T-helper 1 cell treated with Interleukin-12 subunit alpha and Interleukin-12 subunit beta and Interleukin-4 antibody, amounts not matched to agents 30 μg/mL and 1 μg/mL, for 36 hours (primary cell): ENCODE measurements around the gene VEPH1.

ENCODE experiments used
- H3K27ac Mint-ChIP-seq: one replicate; pipeline ENCODE4 v1.8.0; 2021; ENCODE audit warnings: mild to moderate bottlenecking, mixed read lengths
- H3K27me3 Mint-ChIP-seq: one replicate; pipeline ENCODE4 v1.8.0; 2021; ENCODE audit warnings: low read depth, mixed read lengths
- H3K36me3 Mint-ChIP-seq: one replicate; pipeline ENCODE4 v1.8.0; 2021; ENCODE audit warnings: low read depth, mixed read lengths
- H3K4me1 Mint-ChIP-seq: one replicate; pipeline ENCODE4 v1.8.0; 2021; ENCODE audit warnings: low read depth, mixed read lengths
- H3K4me3 Mint-ChIP-seq: one replicate; pipeline ENCODE4 v1.8.0; 2021; ENCODE audit warnings: mild to moderate bottlenecking, moderate library complexity, mixed read lengths
- H3K9me3 Mint-ChIP-seq: one replicate; pipeline ENCODE4 v1.8.0; 2021; ENCODE audit warnings: mixed read lengths

VEPH1 gene

DNA sequence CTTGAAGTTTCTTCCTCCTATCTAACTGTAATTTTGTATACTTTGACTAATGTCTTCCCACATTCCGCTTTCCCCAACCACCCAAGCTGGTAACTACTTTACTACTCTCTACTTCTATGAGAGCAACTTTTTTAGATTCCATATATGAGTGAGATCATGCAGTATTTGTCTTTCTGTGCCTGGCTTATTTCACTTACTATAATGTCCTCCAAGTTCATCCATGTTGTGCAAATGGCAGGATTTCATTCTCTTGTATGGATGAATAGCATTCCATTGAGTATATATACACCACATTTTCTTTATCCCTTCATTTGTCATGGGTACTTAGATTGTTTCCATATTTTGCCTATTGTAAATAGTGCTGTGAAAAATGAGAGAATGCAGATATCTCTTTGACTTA is 264.8 kb downstream of the VEPH1 start:
- Mint-ChIP-seq H3K36me3 (no peaks in the 10 kb centered on the region), H3K4me1 (peaks cover 5% of the 10 kb centered on the region), H3K9me3 (no peaks in the 10 kb centered on the region), H3K27me3 (peaks cover 11% of the 10 kb centered on the region), H3K27ac (no peak overlapping the region), H3K4me3 (no peak overlapping the region)

DNA sequence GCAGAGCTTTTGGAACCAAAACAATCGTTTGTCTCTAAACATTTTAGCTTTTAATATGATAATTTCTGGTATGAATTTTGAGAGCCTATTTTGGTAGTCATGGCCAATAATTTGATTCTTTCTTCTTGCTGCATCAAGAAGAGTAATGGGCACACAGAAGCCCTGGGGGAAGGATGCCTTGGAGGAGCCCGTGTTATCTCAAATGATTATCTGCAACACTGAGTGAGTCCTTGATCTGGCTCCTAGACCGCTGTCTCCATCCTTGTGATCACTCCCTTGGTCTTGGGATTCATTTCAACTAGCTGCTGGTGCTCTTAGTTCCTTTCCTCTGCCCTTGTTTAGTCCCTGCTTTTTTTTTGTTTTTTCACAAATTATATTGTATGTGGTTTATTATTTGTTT is 265.3 kb downstream of the VEPH1 start:
- peaks cover under 1% of the 10 kb centered on the region for H3K36me3 Mint-ChIP-seq
- H3K4me1 Mint-ChIP-seq, result peaks cover 5% of the 10 kb centered on the region
- no peak overlapping the region for H3K27ac Mint-ChIP-seq
- no peak overlapping the region for H3K4me3 Mint-ChIP-seq
- H3K27me3 Mint-ChIP-seq, result peaks cover 13% of the 10 kb centered on the region
- no peaks in the 10 kb centered on the region for H3K9me3 Mint-ChIP-seq

DNA sequence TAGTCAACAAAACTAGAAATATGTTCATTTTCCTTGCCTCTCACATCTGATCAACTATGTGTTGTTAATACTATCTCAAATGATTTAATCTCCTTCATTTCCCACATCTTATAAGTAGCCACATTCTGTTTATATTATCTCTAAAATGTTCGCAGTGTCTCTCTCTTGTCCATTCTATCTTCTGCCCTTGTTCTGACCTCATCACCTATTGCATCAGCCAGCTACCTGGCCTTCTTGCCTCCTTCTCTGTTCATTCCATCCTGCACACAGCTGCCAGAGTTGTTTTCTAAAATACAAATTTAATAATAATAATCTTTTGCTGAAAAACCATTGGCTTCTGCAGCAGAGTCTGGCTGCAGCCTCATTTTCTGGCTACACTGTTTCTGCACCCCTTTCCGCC is 267.9 kb downstream of the VEPH1 start:
- no peak overlapping the region for H3K4me3 Mint-ChIP-seq
- no peak overlapping the region for H3K27ac Mint-ChIP-seq
- peaks cover 2% of the 10 kb centered on the region for H3K36me3 Mint-ChIP-seq
- H3K27me3 Mint-ChIP-seq, result peaks cover 19% of the 10 kb centered on the region
- peaks cover 5% of the 10 kb centered on the region for H3K4me1 Mint-ChIP-seq
- no peaks in the 10 kb centered on the region for H3K9me3 Mint-ChIP-seq

DNA sequence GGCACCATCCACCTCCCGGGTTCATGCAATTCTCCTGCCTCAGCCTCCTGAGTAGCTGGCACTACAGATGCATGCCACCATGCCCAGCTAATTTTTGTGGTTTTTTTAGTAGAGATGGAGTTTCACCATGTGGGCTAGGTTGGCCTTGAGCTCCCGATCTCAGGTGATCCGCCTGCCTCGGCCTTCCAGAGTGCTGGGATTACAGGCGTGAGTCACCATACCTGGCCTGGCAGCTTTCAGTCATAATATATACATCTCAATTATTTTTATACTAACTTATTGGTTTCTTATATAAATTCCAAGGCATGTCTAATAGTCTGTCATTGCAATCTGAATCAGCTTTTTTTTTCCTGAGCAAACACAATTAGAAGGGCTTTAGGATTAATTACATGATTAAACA is 269.3 kb downstream of the VEPH1 start:
- Mint-ChIP-seq H3K36me3 (peaks cover 2% of the 10 kb centered on the region), H3K27ac (no peak overlapping the region), H3K9me3 (no peaks in the 10 kb centered on the region), H3K27me3 (peaks cover 20% of the 10 kb centered on the region), H3K4me3 (no peak overlapping the region), H3K4me1 (no peaks in the 10 kb centered on the region)

DNA sequence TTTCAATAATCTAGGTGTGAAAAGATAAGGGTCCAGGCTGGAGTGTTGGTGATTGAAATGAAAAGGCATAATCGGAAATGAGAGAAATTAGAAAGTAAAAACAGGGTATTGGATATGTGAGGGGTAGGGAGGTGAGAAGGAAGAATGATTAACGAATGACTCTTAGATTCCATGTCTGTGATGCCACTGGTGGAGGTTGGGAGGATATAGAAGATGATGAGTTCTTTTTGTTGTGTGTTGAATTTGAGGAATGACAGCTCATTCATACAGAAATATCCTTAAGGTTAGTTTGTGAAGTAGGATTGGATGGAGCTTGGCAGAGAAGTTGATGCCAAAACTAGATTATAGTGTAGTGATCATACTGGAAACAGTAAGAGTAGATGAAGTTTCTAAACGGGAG is 271.1 kb downstream of the VEPH1 start:
- Mint-ChIP-seq H3K27ac (no peak overlapping the region), H3K27me3 (peaks cover 25% of the 10 kb centered on the region), H3K9me3 (no peaks in the 10 kb centered on the region), H3K4me3 (no peak overlapping the region), H3K36me3 (peaks cover 2% of the 10 kb centered on the region), H3K4me1 (no peaks in the 10 kb centered on the region)

GRCh38 chr3:157231071-157231470 is 272.1 kb downstream of the VEPH1 start:
- Mint-ChIP-seq H3K4me3 (no peak overlapping the region), H3K36me3 (peaks cover 3% of the 10 kb centered on the region), H3K27ac (no peak overlapping the region), H3K27me3 (peaks cover 25% of the 10 kb centered on the region), H3K9me3 (no peaks in the 10 kb centered on the region), H3K4me1 (peaks cover 6% of the 10 kb centered on the region)

GRCh38 chr3:157226173-157226847 is 276.9 kb downstream of the VEPH1 start:
- H3K27ac Mint-ChIP-seq, result no peak overlapping the region
- peaks cover 7% of the 10 kb centered on the region for H3K27me3 Mint-ChIP-seq
- no peaks in the 10 kb centered on the region for H3K9me3 Mint-ChIP-seq
- no peak overlapping the region for H3K4me3 Mint-ChIP-seq
- H3K36me3 Mint-ChIP-seq, result peaks cover 3% of the 10 kb centered on the region
- peaks cover 10% of the 10 kb centered on the region for H3K4me1 Mint-ChIP-seq

- H3K4me3 Mint-ChIP-seq, result no peak overlapping the region
- no peak overlapping the region for H3K27ac Mint-ChIP-seq
- H3K9me3 Mint-ChIP-seq, result no peaks in the 10 kb centered on the region
- H3K27me3 Mint-ChIP-seq, result peaks cover 16% of the 10 kb centered on the region
- H3K36me3 Mint-ChIP-seq, result peaks cover 3% of the 10 kb centered on the region
- H3K4me1 Mint-ChIP-seq, result peaks cover 10% of the 10 kb centered on the region
Measured at GRCh38 chr3:157225001-157225400, 278.2 kb downstream of the VEPH1 start.

DNA sequence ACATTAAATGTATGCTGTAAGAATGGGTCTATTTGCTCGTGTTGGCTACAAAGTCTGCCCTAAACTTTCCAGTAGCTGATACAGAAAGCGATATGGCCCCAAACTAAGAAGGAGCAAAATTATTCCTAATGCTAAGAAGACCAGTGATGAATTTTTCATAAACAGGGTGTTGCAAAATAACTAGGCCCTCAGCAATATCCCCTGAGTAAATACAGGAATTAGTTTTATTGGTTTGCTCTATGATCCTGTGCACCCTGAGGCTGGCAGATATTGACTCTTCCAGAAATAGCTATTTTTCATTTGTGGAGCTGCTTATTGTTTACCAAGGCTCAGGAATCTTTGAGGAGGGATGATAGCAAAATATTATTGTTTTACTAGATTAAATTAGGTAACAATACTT is 282.3 kb downstream of the VEPH1 start:
- Mint-ChIP-seq H3K27me3 (peaks cover 13% of the 10 kb centered on the region), H3K9me3 (no peaks in the 10 kb centered on the region), H3K4me1 (peaks cover 2% of the 10 kb centered on the region), H3K4me3 (no peak overlapping the region), H3K36me3 (no peaks in the 10 kb centered on the region), H3K27ac (no peak overlapping the region)

DNA sequence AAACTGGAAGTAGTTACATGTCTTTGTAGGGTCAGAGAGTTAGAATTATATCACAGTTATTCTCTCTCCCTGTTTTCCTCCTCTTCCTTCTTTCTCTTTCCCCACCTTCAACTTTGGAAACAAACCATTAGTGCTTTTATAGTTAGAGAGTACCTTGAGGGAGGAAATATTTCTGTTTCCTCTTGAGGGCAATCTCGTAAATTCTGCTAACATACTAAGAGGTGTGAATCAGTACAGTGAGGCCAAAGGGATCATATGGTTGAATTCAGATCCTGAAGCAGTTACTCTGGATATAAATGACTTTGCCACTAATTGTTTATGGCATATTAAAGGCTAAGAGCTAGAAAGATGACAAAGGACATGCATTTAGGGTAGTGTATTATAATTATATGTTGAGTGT is 283.0 kb downstream of the VEPH1 start:
- Mint-ChIP-seq H3K4me3 (no peak overlapping the region), H3K9me3 (no peaks in the 10 kb centered on the region), H3K36me3 (no peaks in the 10 kb centered on the region), H3K27ac (no peak overlapping the region), H3K4me1 (no peaks in the 10 kb centered on the region), H3K27me3 (peaks cover 13% of the 10 kb centered on the region)

DNA sequence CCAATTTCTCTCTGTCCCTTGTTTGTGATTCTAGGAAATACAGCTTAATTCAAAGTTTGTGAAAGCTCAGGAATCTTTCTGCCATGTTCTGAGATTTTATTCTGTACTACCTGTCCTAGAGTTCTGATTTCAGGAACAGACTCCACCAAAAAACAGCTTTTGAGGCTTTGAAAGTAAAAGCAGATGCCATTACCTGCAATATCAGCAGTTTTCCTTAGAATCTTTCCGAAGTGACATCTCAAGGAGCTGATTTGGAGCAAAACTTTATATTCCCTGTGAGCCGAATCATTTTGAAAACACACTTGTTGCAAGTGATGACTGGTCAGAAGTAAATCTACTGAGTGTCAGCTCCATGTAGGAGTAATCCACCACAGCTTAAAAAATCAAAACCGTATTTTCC is 284.0 kb downstream of the VEPH1 start:
- H3K27me3 Mint-ChIP-seq, result peaks cover 13% of the 10 kb centered on the region
- no peaks in the 10 kb centered on the region for H3K9me3 Mint-ChIP-seq
- H3K4me3 Mint-ChIP-seq, result no peak overlapping the region
- H3K27ac Mint-ChIP-seq, result no peak overlapping the region
- H3K36me3 Mint-ChIP-seq, result no peaks in the 10 kb centered on the region
- H3K4me1 Mint-ChIP-seq, result no peaks in the 10 kb centered on the region
